Stomach (tissue), 9 donors: Measurements from ENCODE around the gene RNF213. TPM values are rescaled to one million over a fixed set of nuclear protein-coding genes. Genes with fewer than 3 reads are reported as not detected.
"Not testable (repeated sequence)": the region's sequence is repeated elsewhere in the genome, so short reads cannot be mapped to it uniquely, and the experiment has no call there.

ENCODE experiments used
- DNase-seq, 2 donors: peaks; one replicate each; pipeline versions ENCODE4 v3.0.0 to v3.0.0-alpha.2; 2013 to 2019
- H3K27ac ChIP-seq, 5 donors: fragments of 200-600 bp in 4 of 5; sonication (generic) in 4 of 5; one replicate each; pipeline ENCODE4 v1.5.1; 2013 to 2019; ENCODE audit warnings: mild to moderate bottlenecking in 1 of 5, moderate library complexity in 1 of 5
- H3K27me3 ChIP-seq, 3 donors: fragments of 200-600 bp; sonication (generic); one replicate each; pipeline ENCODE4 v1.5.1; 2017 to 2019; ENCODE audit warnings: mixed run types in 1 of 3
- H3K36me3 ChIP-seq, 4 donors: fragments of 200-600 bp; sonication (generic); 1 replicate in 3 of 4; 2 replicates in 1 of 4; pipeline ENCODE4 v1.5.1; 2016 to 2019
- H3K4me1 ChIP-seq, 4 donors: fragments of 200-600 bp; sonication (generic); one replicate each; pipeline ENCODE4 v1.5.1; 2016 to 2019
- H3K4me3 ChIP-seq, 4 donors: fragments of 200-600 bp; sonication (generic) in 3 of 4; one replicate each; pipeline ENCODE4 v1.5.1; 2016 to 2019; ENCODE audit warnings: mild to moderate bottlenecking in 1 of 4
- H3K9me3 ChIP-seq, 4 donors: fragments of 200-600 bp; sonication (generic); one replicate each; pipeline ENCODE4 v1.5.1; 2016 to 2019
- CTCF ChIP-seq, 7 experiments: fragments of 450-650 bp in 4 of 7; fragments of 200-600 bp in 3 of 7; sonication (generic) in 3 of 7; IDR thresholded peaks; one replicate each; pipeline ENCODE4 v1.5.1; 2016 to 2019; ENCODE audit warnings: antibody characterized with exemption in 7 of 7, control low read depth in 2 of 7, mild to moderate bottlenecking in 1 of 7
- EP300 ChIP-seq: sonication (generic); formaldehyde crosslinking; IDR thresholded peaks from one replicate; pipeline ENCODE4 v1.6.1; 2017; ENCODE audit warnings: antibody characterized with exemption
- POLR2A ChIP-seq, 4 donors: fragments of 450-650 bp; IDR thresholded peaks; one replicate each; pipeline ENCODE4 v1.6.1; 2016; ENCODE audit warnings: antibody characterized with exemption in 4 of 4, control low read depth in 2 of 4, mild to moderate bottlenecking in 1 of 4, moderate library complexity in 1 of 4
- POLR2AphosphoS5 ChIP-seq, 3 donors: sonication (generic); formaldehyde crosslinking; IDR thresholded peaks; one replicate each; pipeline ENCODE4 v1.6.1; 2016; ENCODE audit warnings: antibody characterized with exemption in 3 of 3
- WGBS, 5 donors: extraction: QIAGEN DNeasy Blood & Tissue Kit in 3 of 5; methylation state at CpG; one replicate each; pipeline versions ENCODE4 v1.1.5 to v1.1.7; 2013 to 2018; 5-methylcytosine and 5-hydroxymethylcytosine counted together
- intact Hi-C: fragments of 100-400 bp; cut with DNase I; formaldehyde crosslinking; loops from one replicate; pipeline ENCODE4 v1.15.1; 2023; ENCODE audit warnings: low total_unique reads
- polyA plus RNA-seq, 3 donors: library from polyadenylated mRNA; stranded (reverse); fragments of 200-250 nt; gene quantifications; one replicate each; pipeline ENCODE4 v1.2.3, GENCODE V29; 2013
- total RNA-seq, 5 donors: library from RNA; depleted of rRNA; stranded (reverse); fragments of >200 nt; gene quantifications; one replicate each; pipeline versions ENCODE4 v1.1.0 to v1.2.3, GENCODE V29; 2014 to 2016
- donor health status: healthy with polysubstance abuse.
- donor health status: Bipolar disorder and iron deficiency.
- donor health status: healthy.

Gene RNF213
- total and polyA plus RNA-seq, 8 donors = 12.3 to 358 (median 138) TPM

- TF ChIP-seq POLR2A (IDR thresholded peaks at IDR 0.05) (no peak), EP300 (no peak), POLR2AphosphoS5 (IDR thresholded peaks at IDR 0.05) (no peak), CTCF (IDR thresholded peaks at IDR 0.05) (no peak)
- no peaks in the 10 kb centered on the region for H3K27me3 ChIP-seq
- 89 to 97% (median 95%) methylated on average over 4 of the region's 4 CpGs for WGBS, 5 donors
- peaks cover 3 to 33% (median 26%) of the 10 kb centered on the region in 4 donors for H3K4me1 ChIP-seq
- intact Hi-C loops = no loop called here
- no peaks in the 10 kb centered on the region for H3K9me3 ChIP-seq
- no peak overlapping the region for H3K27ac ChIP-seq
- H3K4me3 ChIP-seq = no peak overlapping the region
- peaks cover 16 to 88% (median 61%) of the 10 kb centered on the region in 4 donors for H3K36me3 ChIP-seq
- DNase-seq = no peak
Observed at GRCh38 chr17:80274871-80275449, 14.3 kb downstream of the RNF213 start.

DNA sequence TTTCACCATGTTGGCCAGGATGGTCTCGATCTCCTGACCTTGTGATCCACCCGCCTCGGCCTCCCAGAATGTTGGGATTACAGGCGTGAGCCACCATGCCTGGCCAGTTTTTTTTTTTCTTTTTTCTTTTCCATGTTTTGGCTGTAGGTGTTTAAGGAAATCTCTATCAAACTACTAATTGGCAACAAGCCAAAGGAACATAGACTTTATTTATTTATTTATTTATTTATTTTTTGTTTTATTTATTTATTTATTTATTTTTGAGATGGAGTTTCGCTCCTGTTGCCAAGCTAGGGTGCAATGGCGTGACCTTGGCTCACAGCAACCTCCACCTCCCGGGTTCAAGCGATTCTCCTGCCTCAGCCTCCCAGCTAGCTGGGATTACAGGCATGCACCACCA, 15.2 kb downstream of the RNF213 start:
- H3K27ac ChIP-seq, H3K4me3 ChIP-seq, DNase-seq, H3K27me3 ChIP-seq, intact Hi-C loops, H3K9me3 ChIP-seq: not testable (repeated sequence)
- 93 to 99% (median 96%) methylated on average over 8 of the region's 8 CpGs for WGBS, 5 donors
- Histone ChIP-seq H3K36me3 (peaks cover 14 to 90% (median 63%) of the 10 kb centered on the region in 4 donors), H3K4me1 (peaks cover 3 to 39% (median 25%) of the 10 kb centered on the region in 4 donors)

GRCh38 chr17:80277751-80278671, 17.4 kb downstream of the RNF213 start:
- no peak overlapping the region for H3K4me3 ChIP-seq
- 82 to 89% (median 86%) methylated on average over 15 to 34 of the region's 34 CpGs for WGBS, 5 donors
- H3K27me3 ChIP-seq = no peaks in the 10 kb centered on the region
- peaks cover 3 to 39% (median 25%) of the 10 kb centered on the region in 4 donors for H3K4me1 ChIP-seq
- H3K9me3 ChIP-seq = no peaks in the 10 kb centered on the region
- H3K27ac ChIP-seq = peak overlapping the region in 4 of 5 donors; percentile 0 to 33 (median 8)
- intact Hi-C loops = no loop called here
- DNase-seq = no peak
- TF ChIP-seq EP300 = no peak
- no peak for TF ChIP-seq POLR2AphosphoS5 (IDR thresholded peaks at IDR 0.05)
- TF ChIP-seq POLR2A (IDR thresholded peaks at IDR 0.05) = no peak
- TF ChIP-seq CTCF (IDR thresholded peaks at IDR 0.05) = no peak
- peaks cover 12 to 92% (median 71%) of the 10 kb centered on the region in 4 donors for H3K36me3 ChIP-seq

DNA sequence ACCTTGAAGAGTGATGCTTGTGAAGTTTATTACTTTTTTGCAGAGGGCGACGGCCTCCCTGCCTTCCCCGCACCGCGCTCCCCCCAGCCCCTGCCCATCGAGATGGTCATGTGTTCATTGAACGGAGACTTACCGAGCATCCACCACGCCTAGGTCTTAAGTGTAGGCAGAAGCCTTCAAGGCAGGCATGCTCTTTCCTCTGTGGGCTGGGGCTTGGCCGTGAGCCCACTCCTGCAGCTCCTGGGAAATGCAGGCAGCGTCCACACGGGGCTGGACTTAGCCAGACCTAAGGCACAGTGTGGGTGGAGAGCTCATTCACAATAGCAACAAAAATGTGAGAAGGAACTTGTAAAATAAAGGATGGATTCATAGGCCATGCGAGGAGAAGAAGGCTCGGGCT, 19.2 kb downstream of the RNF213 start:
- Histone ChIP-seq H3K27ac (no peak overlapping the region), H3K36me3 (peaks cover 0 to 98% (median 68%) of the 10 kb centered on the region in 4 donors), H3K27me3 (no peaks in the 10 kb centered on the region), H3K4me3 (no peak overlapping the region), H3K9me3 (no peaks in the 10 kb centered on the region), H3K4me1 (peaks cover 3 to 31% (median 22%) of the 10 kb centered on the region in 4 donors)
- intact Hi-C loops = loop anchor here (5.0 kb wide), 1 partner anchor 102 kb away; no protein-coding TSS in a partner anchor
- DNase-seq = peak in 1 of 2 donors; percentile 78
- TF ChIP-seq POLR2A (IDR thresholded peaks at IDR 0.05) (no peak), EP300 (no peak), CTCF (IDR thresholded peaks at IDR 0.05) (peak in 1 of 7 experiments; percentile 5), POLR2AphosphoS5 (IDR thresholded peaks at IDR 0.05) (peak in 1 of 3 donors; percentile 26)
- WGBS, 5 donors = 50 to 65% (median 56%) methylated on average over 12 to 14 of the region's 14 CpGs
